GM12878 (cell line): Measurements from ENCODE around the gene CTSO. TPM values are rescaled to one million over a fixed set of nuclear protein-coding genes. Genes with fewer than 3 reads are reported as not detected.

Experiments used
- ATAC-seq: fragments of 200-7000 bp; cut with Tn5 transposase; 3 replicates; pipeline ENCODE4 v1.9.1; 2020; ENCODE audit warnings: mild to moderate bottlenecking, moderate library complexity
- BruUV-seq: library from RNA; stranded (reverse); fragments of 400-500 nt; replicated peaks from 2 replicates; lab custom pipeline; 2021; lab: Mats Ljungman, UMichigan
- CTCF ChIA-PET: fragments of 300-600 bp; sonication (Branson Sonifier 250); formaldehyde crosslinking; extraction: SDS; loops from one replicate; lab custom pipeline; 2021; ENCODE audit warnings: inconsistent platforms; lab: Yijun Ruan, JAX
- POLR2A ChIA-PET: fragments of 350-600 bp; formaldehyde crosslinking; extraction: SDS; loops from one replicate; lab custom pipeline; 2021; ENCODE audit warnings: inconsistent platforms; lab: Charles Lee
- RAD21 ChIA-PET: fragments of 300-600 bp; sonication (Branson Sonifier 250); formaldehyde crosslinking; loops from one replicate; lab custom pipeline; 2023; ENCODE audit warnings: antibody characterized with exemption; ENCODE audit not compliant: unreplicated experiment; lab: Charles Lee
- SMC1A ChIA-PET: fragments of 300-600 bp; sonication (Branson Sonifier 250); formaldehyde crosslinking; loops from one replicate; lab custom pipeline; 2023; ENCODE audit not compliant: unreplicated experiment, uncharacterized antibody; lab: Charles Lee
- DNase-seq: peaks from one replicate; pipeline ENCODE4 v3.0.0-alpha.2; 2011; ENCODE audit warnings: low read depth, low spot score
- FAIRE-seq: peaks from 3 replicates; lab custom pipeline; 2011; peaks lifted over from hg19 to GRCh38; lab: Jason Lieb, UNC
- H2AFZ ChIP-seq: 2 replicates; pipeline ENCODE4 v1.6.0; 2011; ENCODE audit warnings: low read depth, low read length, control low read depth; ENCODE audit not compliant: control insufficient read depth
- H3K27ac ChIP-seq: 2 replicates; pipeline ENCODE4 v1.5.1; 2011; ENCODE audit warnings: control low read depth; ENCODE audit not compliant: control insufficient read depth, insufficient read depth
- H3K27me3 ChIP-seq, 2 experiments: replicated peaks in 1 of 2; 2 replicates each; pipeline versions ENCODE4 v1.6.0 to v1.6.1; 2011; ENCODE audit warnings: low read length in 1 of 2; ENCODE audit not compliant: control insufficient read depth in 2 of 2, insufficient read depth in 2 of 2
- H3K36me3 ChIP-seq, 2 experiments: 2 replicates each; pipeline ENCODE4 v1.5.1; 2011; ENCODE audit warnings: low read length in 1 of 2; ENCODE audit not compliant: control insufficient read depth in 2 of 2, insufficient read depth in 2 of 2
- H3K4me1 ChIP-seq: 2 replicates; pipeline ENCODE4 v1.6.1; 2011; ENCODE audit warnings: mild to moderate bottlenecking, low read length, moderate library complexity, mixed read lengths; ENCODE audit not compliant: control insufficient read depth, insufficient read depth
- H3K4me2 ChIP-seq: 2 replicates; pipeline ENCODE4 v1.6.0; 2011; ENCODE audit warnings: control low read depth; ENCODE audit not compliant: control insufficient read depth, insufficient read depth
- H3K4me3 ChIP-seq: fragments of 200-600 bp; sonication (generic); 2 replicates; pipeline ENCODE4 v1.5.1; 2016
- H3K79me2 ChIP-seq: 2 replicates; pipeline ENCODE4 v1.6.0; 2011; ENCODE audit warnings: low read length; ENCODE audit not compliant: control insufficient read depth, insufficient read depth
- H3K9ac ChIP-seq: 2 replicates; pipeline ENCODE4 v1.8.0; 2011; ENCODE audit warnings: low read length, control low read depth, mixed read lengths; ENCODE audit not compliant: control insufficient read depth, insufficient read depth
- H3K9me3 ChIP-seq: replicated peaks from 3 replicates; pipeline ENCODE4 v1.5.1; 2011; ENCODE audit warnings: mild to moderate bottlenecking, low read length; ENCODE audit not compliant: control insufficient read depth, insufficient read depth
- H4K20me1 ChIP-seq: 2 replicates; pipeline ENCODE4 v1.6.0; 2011; ENCODE audit not compliant: control insufficient read depth, insufficient read depth
- ATF7 ChIP-seq: fragments of 450-650 bp; IDR thresholded peaks from 2 replicates; pipeline ENCODE4 v1.6.1; 2016; ENCODE audit warnings: low read depth, mild to moderate bottlenecking
- KDM1A ChIP-seq: fragments of 200-600 bp; sonication (generic); IDR thresholded peaks from 2 replicates; pipeline ENCODE4 v1.6.1; 2016; ENCODE audit warnings: borderline replicate concordance
- MEF2B ChIP-seq: fragments of 450-650 bp; IDR thresholded peaks from 2 replicates; pipeline ENCODE4 v1.6.1; 2018; ENCODE audit warnings: mild to moderate bottlenecking, moderate library complexity; ENCODE audit not compliant: partially characterized antibody, poor library complexity, severe bottlenecking
- MYB ChIP-seq: fragments of 150-350 bp; IDR thresholded peaks from 2 replicates; pipeline ENCODE4 v1.6.1; 2014; ENCODE audit warnings: mild to moderate bottlenecking, low read depth, low read length, borderline replicate concordance
- NFIC ChIP-seq: IDR thresholded peaks from 2 replicates; pipeline ENCODE4 v1.6.1; 2012; ENCODE audit warnings: low read depth, mild to moderate bottlenecking, inconsistent platforms, low read length, moderate library complexity
- NFYB ChIP-seq: IDR thresholded peaks from 2 replicates; pipeline ENCODE4 v1.6.1; 2011; ENCODE audit warnings: low read depth, mild to moderate bottlenecking, low read length, improper control_type of control experiment, moderate library complexity; ENCODE audit not compliant: insufficient read depth
- NR2F1 ChIP-seq: fragments of 450-650 bp; conservative IDR thresholded peaks from 2 replicates; pipeline ENCODE4 v1.6.1; 2017; ENCODE audit warnings: mild to moderate bottlenecking
- POLR2A ChIP-seq: IDR thresholded peaks from 2 replicates; pipeline ENCODE4 v1.6.1; 2011; ENCODE audit warnings: low read depth, mild to moderate bottlenecking, low read length
- RB1 ChIP-seq: fragments of 450-650 bp; formaldehyde crosslinking; IDR thresholded peaks from 2 replicates; pipeline ENCODE4 v1.6.1; 2017; ENCODE audit warnings: mild to moderate bottlenecking, borderline replicate concordance
- RCOR1 ChIP-seq: conservative IDR thresholded peaks from 2 replicates; pipeline ENCODE4 v1.6.1; 2012; ENCODE audit warnings: low read depth, low read length, improper control_type of control experiment
- SMAD5 ChIP-seq: IDR thresholded peaks from 2 replicates; pipeline ENCODE4 v1.6.1; 2016; ENCODE audit warnings: antibody characterized with exemption, low read depth
- SMC3 ChIP-seq: IDR thresholded peaks from 2 replicates; pipeline ENCODE4 v1.6.1; 2011; ENCODE audit warnings: low read length, improper control_type of control experiment, borderline replicate concordance
- STAT1 ChIP-seq: fragments of 450-650 bp; conservative IDR thresholded peaks from 2 replicates; pipeline ENCODE4 v1.6.1; 2014; ENCODE audit warnings: antibody characterized with exemption, mild to moderate bottlenecking
- STAT3 ChIP-seq: IDR thresholded peaks from 2 replicates; pipeline ENCODE4 v1.6.1; 2011; ENCODE audit warnings: low read depth, low read length, improper control_type of control experiment
- TARDBP ChIP-seq: IDR thresholded peaks from 2 replicates; pipeline ENCODE4 v1.6.1; 2016; ENCODE audit warnings: borderline replicate concordance
- TCF12 ChIP-seq: IDR thresholded peaks from 2 replicates; pipeline ENCODE4 v1.6.1; 2011; ENCODE audit warnings: low read depth, mild to moderate bottlenecking, low read length
- ZNF274 ChIP-seq: IDR thresholded peaks from one replicate; pipeline ENCODE4 v1.8.0; 2011; ENCODE audit not compliant: insufficient read length, insufficient read depth
- ZNF384 ChIP-seq: IDR thresholded peaks from 2 replicates; pipeline ENCODE4 v1.6.1; 2012; ENCODE audit warnings: low read depth, mild to moderate bottlenecking, low read length, improper control_type of control experiment, borderline replicate concordance
- WGBS: methylation state at CpG from one replicate; pipeline ENCODE4 v1.1.6; 2016; ENCODE audit warnings: low lambda C conversion rate; ENCODE audit not compliant: insufficient replicate concordance, insufficient coverage; ENCODE audit errors: missing lambda C conversion rate; 5-methylcytosine and 5-hydroxymethylcytosine counted together
- in situ Hi-C: fragments of 300-500 bp; cut with MboI; formaldehyde crosslinking; loops from 9 replicates; pipeline ENCODE4 v1.14.3; 2018; ENCODE audit warnings: mixed read lengths
- intact Hi-C: fragments of 100-400 bp; cut with micrococcal nuclease; formaldehyde crosslinking; loops from one replicate; pipeline ENCODE4 v1.14.2; 2022; ENCODE audit not compliant: unreplicated experiment
- polyA plus RNA-seq, 11 experiments: library from polyadenylated mRNA; depleted of rRNA in 4 of 11; unstranded in 6 of 11; stranded (reverse) in 5 of 11; fragments of >200 nt; fragmentation: Nextera tagmentation in 4 of 11; fragmentation: Illumina TruSeq in 1 of 11; extraction: Ambion mirVana in 4 of 11; extraction: Trizol in 1 of 11; gene quantifications; 1 replicate in 1 of 11; 2 replicates in 10 of 11; pipeline versions ENCODE4 v1.2.1 to v1.2.3, GENCODE V29; 2011 to 2016; ENCODE audit warnings: inconsistent platforms in 2 of 11, missing spikeins in 2 of 11, low read depth in 1 of 11
- total RNA-seq, 4 experiments: library from RNA; depleted of rRNA in 3 of 4; stranded (reverse); fragments of >200 nt in 3 of 4; fragmentation: Illumina TruSeq in 1 of 4; extraction: Trizol in 1 of 4; gene quantifications; 2 replicates each; pipeline versions ENCODE4 v1.2.1 to v1.2.3, GENCODE V29; 2013 to 2021
- TF ChIP-seq, protein P1 (sequence below): IDR thresholded peaks from 2 replicates; pipeline ENCODE4 v1.6.1; 2012; ENCODE audit warnings: improper control_type of control experiment, low read depth, low read length; ENCODE audit not compliant: insufficient replicate concordance

Gene CTSO
- total and polyA plus RNA-seq, 10 of the 15 experiments (the other 5 are each of a cell fraction or from before 2014, with no cell fraction given): 3.9 to 9.7 (median 7.0) TPM

DNA sequence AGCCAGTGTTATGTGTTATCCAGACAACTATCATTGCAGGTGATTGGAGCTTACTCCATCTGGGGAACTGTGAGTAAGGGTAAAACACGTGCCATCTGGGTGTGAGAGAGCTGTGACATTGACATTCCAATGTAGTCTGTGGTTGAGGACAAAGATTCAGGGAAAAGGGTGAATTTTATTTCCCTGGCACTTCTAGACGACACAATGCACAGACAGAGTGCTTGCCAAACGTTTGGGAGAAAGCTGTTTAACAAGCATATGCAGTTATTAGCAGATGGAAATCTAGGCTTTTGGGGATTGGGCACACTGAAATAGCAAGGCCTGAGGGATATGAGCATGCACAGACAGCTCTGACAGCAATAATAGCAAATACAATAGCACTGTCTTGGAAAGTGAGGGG is 21.3 kb upstream of the CTSO start (continued):
- no peak for TF ChIP-seq MYB
- TF ChIP-seq TCF12: no peak
- no peak for TF ChIP-seq NR2F1
- TF ChIP-seq RCOR1: no peak
- TF ChIP-seq STAT3: no peak
- TF ChIP-seq POLR2A: no peak
- TF ChIP-seq ZNF384: no peak
- TF ChIP-seq NFIC: no peak
- no peak for TF ChIP-seq ZNF274

GRCh38 chr4:155974476-155974749 is 20.7 kb upstream of the CTSO start:
- H3K27ac ChIP-seq: peak overlapping the region; percentile 76; the same call in 1 of the 2 replicates
- ATAC-seq: peak; percentile 96
- ChIA-PET SMC1A (interaction anchor here (0.7 to 2.9 kb wide), 16 partner anchors 8 to 701 kb away, joined by 3 to 10 read pairs (median 4); no protein-coding TSS in a partner anchor), POLR2A (interaction anchor here (0.8 to 1.4 kb wide), 4 partner anchors 9 to 20 kb away, joined by 3 to 4 read pairs (median 3); partner anchors contain the start of gene CTSO), RAD21 (interaction anchor here (0.6 to 4.4 kb wide), 8 partner anchors 9 to 1181 kb away, joined by 3 to 15 read pairs (median 4); partner anchors contain the start of gene CTSO), CTCF (interaction anchor here (0.9 to 3.5 kb wide), 10 partner anchors 10 to 994 kb away, joined by 3 to 15 read pairs (median 4); partner anchors contain the start of gene CTSO)
- WGBS: 0% methylated on average over 1 of the region's 1 CpG
- in situ Hi-C loops (no loop called here), intact Hi-C loops (loop anchor here (5.0 kb wide), 2 partner anchors 193 to 228 kb away; no protein-coding TSS in a partner anchor)
- no peaks in the 10 kb centered on the region for H3K27me3 ChIP-seq
- H3K4me2 ChIP-seq: peak overlapping the region; percentile 54
- H4K20me1 ChIP-seq: no peaks in the 10 kb centered on the region
- no TSS peak for BruUV-seq
- peak; percentile 69 for DNase-seq
- H3K9ac ChIP-seq: no peak overlapping the region
- FAIRE-seq: peak; percentile 71
- no peaks in the 10 kb centered on the region for H3K79me2 ChIP-seq
- H3K4me1 ChIP-seq: peaks cover 11% of the 10 kb centered on the region
- no peaks in the 10 kb centered on the region; the same call in 2 of the 3 replicates for H3K9me3 ChIP-seq
- H2AFZ ChIP-seq: peak overlapping the region; percentile 83
- no peak overlapping the region for H3K4me3 ChIP-seq
- no peaks in the 10 kb centered on the region for H3K36me3 ChIP-seq
- TF ChIP-seq NFYB: no peak
- TF ChIP-seq MEF2B: no peak
- TF ChIP-seq SMAD5: no peak
- TF ChIP-seq KDM1A: no peak
- no peak for TF ChIP-seq STAT1
- no peak for TF ChIP-seq TARDBP
- no peak for TF ChIP-seq SMC3
- no peak for TF ChIP-seq ATF7
- TF ChIP-seq, protein P1, sequence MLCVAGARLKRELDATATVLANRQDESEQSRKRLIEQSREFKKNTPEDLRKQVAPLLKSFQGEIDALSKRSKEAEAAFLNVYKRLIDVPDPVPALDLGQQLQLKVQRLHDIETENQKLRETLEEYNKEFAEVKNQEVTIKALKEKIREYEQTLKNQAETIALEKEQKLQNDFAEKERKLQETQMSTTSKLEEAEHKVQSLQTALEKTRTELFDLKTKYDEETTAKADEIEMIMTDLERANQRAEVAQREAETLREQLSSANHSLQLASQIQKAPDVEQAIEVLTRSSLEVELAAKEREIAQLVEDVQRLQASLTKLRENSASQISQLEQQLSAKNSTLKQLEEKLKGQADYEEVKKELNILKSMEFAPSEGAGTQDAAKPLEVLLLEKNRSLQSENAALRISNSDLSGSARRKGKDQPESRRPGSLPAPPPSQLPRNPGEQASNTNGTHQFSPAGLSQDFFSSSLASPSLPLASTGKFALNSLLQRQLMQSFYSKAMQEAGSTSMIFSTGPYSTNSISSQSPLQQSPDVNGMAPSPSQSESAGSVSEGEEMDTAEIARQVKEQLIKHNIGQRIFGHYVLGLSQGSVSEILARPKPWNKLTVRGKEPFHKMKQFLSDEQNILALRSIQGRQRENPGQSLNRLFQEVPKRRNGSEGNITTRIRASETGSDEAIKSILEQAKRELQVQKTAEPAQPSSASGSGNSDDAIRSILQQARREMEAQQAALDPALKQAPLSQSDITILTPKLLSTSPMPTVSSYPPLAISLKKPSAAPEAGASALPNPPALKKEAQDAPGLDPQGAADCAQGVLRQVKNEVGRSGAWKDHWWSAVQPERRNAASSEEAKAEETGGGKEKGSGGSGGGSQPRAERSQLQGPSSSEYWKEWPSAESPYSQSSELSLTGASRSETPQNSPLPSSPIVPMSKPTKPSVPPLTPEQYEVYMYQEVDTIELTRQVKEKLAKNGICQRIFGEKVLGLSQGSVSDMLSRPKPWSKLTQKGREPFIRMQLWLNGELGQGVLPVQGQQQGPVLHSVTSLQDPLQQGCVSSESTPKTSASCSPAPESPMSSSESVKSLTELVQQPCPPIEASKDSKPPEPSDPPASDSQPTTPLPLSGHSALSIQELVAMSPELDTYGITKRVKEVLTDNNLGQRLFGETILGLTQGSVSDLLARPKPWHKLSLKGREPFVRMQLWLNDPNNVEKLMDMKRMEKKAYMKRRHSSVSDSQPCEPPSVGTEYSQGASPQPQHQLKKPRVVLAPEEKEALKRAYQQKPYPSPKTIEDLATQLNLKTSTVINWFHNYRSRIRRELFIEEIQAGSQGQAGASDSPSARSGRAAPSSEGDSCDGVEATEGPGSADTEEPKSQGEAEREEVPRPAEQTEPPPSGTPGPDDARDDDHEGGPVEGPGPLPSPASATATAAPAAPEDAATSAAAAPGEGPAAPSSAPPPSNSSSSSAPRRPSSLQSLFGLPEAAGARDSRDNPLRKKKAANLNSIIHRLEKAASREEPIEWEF: peak; percentile 63
- no peak for TF ChIP-seq RB1
